ENCODE results near the gene IFI27L2.

DNA sequence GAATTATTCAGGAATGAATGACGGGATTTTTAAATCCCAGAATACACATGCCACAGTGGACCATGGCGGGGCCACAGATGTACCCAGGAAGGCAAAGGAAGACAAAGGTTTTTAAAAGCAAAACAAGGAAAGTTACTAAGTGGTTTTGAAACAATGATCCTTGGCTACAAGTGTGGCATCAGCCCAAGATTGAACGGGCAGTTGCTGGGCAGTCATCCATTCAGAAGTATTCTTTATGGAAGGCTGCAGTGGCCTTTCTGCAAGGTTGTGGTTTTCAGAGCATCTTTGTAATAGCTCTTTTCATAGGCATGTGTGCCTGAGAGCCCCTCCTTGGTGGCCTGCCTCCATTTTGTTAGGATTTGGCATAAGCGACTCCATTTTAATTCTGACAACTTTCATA, 32.3 kb downstream of the IFI27L2 start:
- TF ChIP-seq, protein P1, sequence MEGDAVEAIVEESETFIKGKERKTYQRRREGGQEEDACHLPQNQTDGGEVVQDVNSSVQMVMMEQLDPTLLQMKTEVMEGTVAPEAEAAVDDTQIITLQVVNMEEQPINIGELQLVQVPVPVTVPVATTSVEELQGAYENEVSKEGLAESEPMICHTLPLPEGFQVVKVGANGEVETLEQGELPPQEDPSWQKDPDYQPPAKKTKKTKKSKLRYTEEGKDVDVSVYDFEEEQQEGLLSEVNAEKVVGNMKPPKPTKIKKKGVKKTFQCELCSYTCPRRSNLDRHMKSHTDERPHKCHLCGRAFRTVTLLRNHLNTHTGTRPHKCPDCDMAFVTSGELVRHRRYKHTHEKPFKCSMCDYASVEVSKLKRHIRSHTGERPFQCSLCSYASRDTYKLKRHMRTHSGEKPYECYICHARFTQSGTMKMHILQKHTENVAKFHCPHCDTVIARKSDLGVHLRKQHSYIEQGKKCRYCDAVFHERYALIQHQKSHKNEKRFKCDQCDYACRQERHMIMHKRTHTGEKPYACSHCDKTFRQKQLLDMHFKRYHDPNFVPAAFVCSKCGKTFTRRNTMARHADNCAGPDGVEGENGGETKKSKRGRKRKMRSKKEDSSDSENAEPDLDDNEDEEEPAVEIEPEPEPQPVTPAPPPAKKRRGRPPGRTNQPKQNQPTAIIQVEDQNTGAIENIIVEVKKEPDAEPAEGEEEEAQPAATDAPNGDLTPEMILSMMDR (IDR thresholded peaks at IDR 0.05): no peak
- no peak for TF ChIP-seq POLR2A (IDR thresholded peaks at IDR 0.05)

All from vagina (tissue), 2 donors.